HEK293 (cell line): ENCODE results near the gene KIF5A.
A peak's percentile ranks its signal among the peaks of the same experiment; 100 is the strongest.

Source experiments
- BCL11B ChIP-seq: fragments of 450-650 bp; formaldehyde crosslinking; IDR thresholded peaks from 2 replicates; pipeline ENCODE4 v1.5.1; 2016; ENCODE audit warnings: low read depth, missing biosample characterization, missing genetic modification characterization
- FEZF1 ChIP-seq: fragments of 450-650 bp; formaldehyde crosslinking; IDR thresholded peaks from 2 replicates; pipeline ENCODE4 v1.5.1; 2016; ENCODE audit warnings: missing biosample characterization, missing genetic modification characterization
- IKZF3 ChIP-seq: fragments of 450-650 bp; IDR thresholded peaks from 2 replicates; pipeline ENCODE4 v1.5.0; 2018; ENCODE audit warnings: missing biosample characterization, mild to moderate bottlenecking, missing genetic modification characterization, moderate library complexity
- KLF16 ChIP-seq: fragments of 450-650 bp; formaldehyde crosslinking; IDR thresholded peaks from 2 replicates; pipeline ENCODE4 v1.5.1; 2017; ENCODE audit warnings: missing biosample characterization, missing genetic modification characterization
- MYNN ChIP-seq: fragments of 450-650 bp; formaldehyde crosslinking; IDR thresholded peaks from 2 replicates; pipeline ENCODE4 v1.5.1; 2016; ENCODE audit warnings: missing biosample characterization, missing genetic modification characterization, borderline replicate concordance
- OVOL3 ChIP-seq: fragments of 450-650 bp; formaldehyde crosslinking; IDR thresholded peaks from 2 replicates; pipeline ENCODE4 v1.5.1; 2016; ENCODE audit warnings: missing biosample characterization, missing genetic modification characterization
- PRDM1 ChIP-seq: fragments of 450-650 bp; formaldehyde crosslinking; IDR thresholded peaks from 2 replicates; pipeline ENCODE4; 2016; ENCODE audit warnings: missing biosample characterization, missing genetic modification characterization
- SALL2 ChIP-seq: fragments of 450-650 bp; formaldehyde crosslinking; IDR thresholded peaks from 2 replicates; pipeline ENCODE4 v1.5.0; 2017; ENCODE audit warnings: missing biosample characterization, mild to moderate bottlenecking, missing genetic modification characterization, borderline replicate concordance
- SCRT1 ChIP-seq: fragments of 450-650 bp; formaldehyde crosslinking; IDR thresholded peaks from 2 replicates; pipeline ENCODE4 v1.5.1; 2016; ENCODE audit warnings: missing biosample characterization, missing genetic modification characterization, borderline replicate concordance
- ZBTB20 ChIP-seq: fragments of 450-650 bp; formaldehyde crosslinking; IDR thresholded peaks from 2 replicates; pipeline ENCODE4 v1.5.1; 2016; ENCODE audit warnings: missing biosample characterization, missing genetic modification characterization
- ZBTB21 ChIP-seq: fragments of 450-650 bp; formaldehyde crosslinking; IDR thresholded peaks from 2 replicates; pipeline ENCODE4 v1.5.1; 2017; ENCODE audit warnings: missing biosample characterization, missing genetic modification characterization
- ZBTB7A ChIP-seq: fragments of 450-650 bp; formaldehyde crosslinking; IDR thresholded peaks from 2 replicates; pipeline ENCODE4 v1.5.1; 2016; ENCODE audit warnings: low read depth, missing biosample characterization, missing genetic modification characterization
- ZIC2 ChIP-seq: fragments of 450-650 bp; formaldehyde crosslinking; IDR thresholded peaks from 2 replicates; pipeline ENCODE4 v1.5.1; 2016; ENCODE audit warnings: missing biosample characterization, missing genetic modification characterization
- ZNF155 ChIP-seq: fragments of 450-650 bp; formaldehyde crosslinking; IDR thresholded peaks from 2 replicates; pipeline ENCODE4 v1.5.1; 2016; ENCODE audit warnings: missing biosample characterization, missing genetic modification characterization
- ZNF157 ChIP-seq: fragments of 450-650 bp; formaldehyde crosslinking; IDR thresholded peaks from 2 replicates; pipeline ENCODE4 v1.5.1; 2016; ENCODE audit warnings: missing biosample characterization, missing genetic modification characterization
- ZNF175 ChIP-seq: fragments of 450-650 bp; formaldehyde crosslinking; IDR thresholded peaks from 2 replicates; pipeline ENCODE4 v1.5.1; 2016; ENCODE audit warnings: missing biosample characterization, missing genetic modification characterization
- ZNF239 ChIP-seq: fragments of 450-650 bp; formaldehyde crosslinking; IDR thresholded peaks from 2 replicates; pipeline ENCODE4 v1.5.1; 2016; ENCODE audit warnings: missing biosample characterization, missing genetic modification characterization
- ZNF248 ChIP-seq: fragments of 450-650 bp; formaldehyde crosslinking; IDR thresholded peaks from 2 replicates; pipeline ENCODE4 v1.5.1; 2017; ENCODE audit warnings: missing biosample characterization, missing genetic modification characterization
- ZNF311 ChIP-seq: fragments of 450-650 bp; formaldehyde crosslinking; IDR thresholded peaks from 2 replicates; pipeline ENCODE4 v1.5.1; 2017; ENCODE audit warnings: missing biosample characterization, missing genetic modification characterization, borderline replicate concordance
- ZNF37A ChIP-seq: fragments of 450-650 bp; IDR thresholded peaks from 2 replicates; pipeline ENCODE4 v1.5.1; 2018; ENCODE audit warnings: missing biosample characterization, missing genetic modification characterization
- ZNF48 ChIP-seq: fragments of 450-650 bp; formaldehyde crosslinking; IDR thresholded peaks from 2 replicates; pipeline ENCODE4 v1.5.1; 2016; ENCODE audit warnings: missing biosample characterization, missing genetic modification characterization
- ZNF488 ChIP-seq: fragments of 450-650 bp; formaldehyde crosslinking; IDR thresholded peaks from 2 replicates; pipeline ENCODE4 v1.5.1; 2016; ENCODE audit warnings: missing biosample characterization, missing genetic modification characterization
- ZNF549 ChIP-seq: fragments of 450-650 bp; IDR thresholded peaks from 2 replicates; pipeline ENCODE4 v1.5.1; 2018; ENCODE audit warnings: missing biosample characterization, missing genetic modification characterization, mild to moderate bottlenecking, inconsistent platforms, moderate library complexity
- ZNF555 ChIP-seq: fragments of 450-650 bp; formaldehyde crosslinking; conservative IDR thresholded peaks from 2 replicates; pipeline ENCODE4 v1.5.1; 2017; ENCODE audit warnings: missing biosample characterization, mild to moderate bottlenecking, missing genetic modification characterization, inconsistent platforms
- ZNF560 ChIP-seq: fragments of 450-650 bp; formaldehyde crosslinking; IDR thresholded peaks from 2 replicates; pipeline ENCODE4 v1.5.1; 2017; ENCODE audit warnings: missing biosample characterization, missing genetic modification characterization, borderline replicate concordance
- ZNF571 ChIP-seq: fragments of 450-650 bp; formaldehyde crosslinking; IDR thresholded peaks from 2 replicates; pipeline ENCODE4 v1.5.0; 2017; ENCODE audit warnings: missing biosample characterization, missing genetic modification characterization
- ZNF600 ChIP-seq: fragments of 450-650 bp; formaldehyde crosslinking; IDR thresholded peaks from 2 replicates; pipeline ENCODE4 v1.5.1; 2016; ENCODE audit warnings: missing biosample characterization, missing genetic modification characterization
- ZNF654 ChIP-seq: fragments of 450-650 bp; formaldehyde crosslinking; IDR thresholded peaks from 2 replicates; pipeline ENCODE4 v1.5.1; 2016; ENCODE audit warnings: low read depth, missing biosample characterization, missing genetic modification characterization
- ZNF664 ChIP-seq: fragments of 450-650 bp; formaldehyde crosslinking; IDR thresholded peaks from 2 replicates; pipeline ENCODE4 v1.5.1; 2016; ENCODE audit warnings: missing biosample characterization, missing genetic modification characterization
- ZNF792 ChIP-seq: fragments of 450-650 bp; formaldehyde crosslinking; IDR thresholded peaks from 2 replicates; pipeline ENCODE4 v1.5.1; 2016; ENCODE audit warnings: missing biosample characterization, missing genetic modification characterization
- ZNF830 ChIP-seq: fragments of 450-650 bp; IDR thresholded peaks from 2 replicates; pipeline ENCODE4 v1.5.0; 2018; ENCODE audit warnings: missing biosample characterization, missing genetic modification characterization, low read depth, mild to moderate bottlenecking, moderate library complexity
- ZNF843 ChIP-seq: fragments of 450-650 bp; formaldehyde crosslinking; IDR thresholded peaks from 2 replicates; pipeline ENCODE4 v1.5.1; 2016; ENCODE audit warnings: missing biosample characterization, missing genetic modification characterization
- ZSCAN4 ChIP-seq: fragments of 450-650 bp; formaldehyde crosslinking; IDR thresholded peaks from 2 replicates; pipeline ENCODE4 v1.5.1; 2017; ENCODE audit warnings: missing biosample characterization, missing genetic modification characterization
- TF ChIP-seq, protein P1 (sequence below): fragments of 450-650 bp; formaldehyde crosslinking; IDR thresholded peaks from 2 replicates; pipeline ENCODE4 v1.5.1; 2016; ENCODE audit warnings: missing biosample characterization, missing genetic modification characterization
- TF ChIP-seq, protein P2 (sequence below): fragments of 450-650 bp; formaldehyde crosslinking; conservative IDR thresholded peaks from 2 replicates; pipeline ENCODE4 v1.5.1; 2016; ENCODE audit warnings: low read depth, missing biosample characterization, missing genetic modification characterization

KIF5A gene

GRCh38 chr12:57632958-57633840 lies 83.4 kb downstream of the KIF5A start, which contains the start of gene B4GALNT1 (continued):
- TF ChIP-seq SALL2 (tag by site-specific recombination) (no peak), ZNF549 (tag by site-specific recombination) (no peak), ZNF488 (no peak), PRDM1 (tag by site-specific recombination) (no peak), ZBTB7A (tag by site-specific recombination) (no peak), ZNF560 (tag by site-specific recombination) (no peak), ZNF555 (tag by site-specific recombination) (no peak), ZIC2 (tag by site-specific recombination) (peak; percentile 41), FEZF1 (tag by site-specific recombination) (no peak), ZNF571 (tag by site-specific recombination) (no peak), BCL11B (tag by site-specific recombination) (no peak), ZBTB21 (tag by site-specific recombination) (no peak), ZNF830 (tag by site-specific recombination) (no peak), ZNF654 (tag by site-specific recombination) (no peak), ZNF155 (no peak), ZSCAN4 (tag by site-specific recombination) (no peak), SCRT1 (no peak), ZNF600 (tag by site-specific recombination) (peak; percentile 92), MYNN (tag by site-specific recombination) (peak; percentile 24; the same call in 1 of the 2 replicates), ZNF248 (tag by site-specific recombination) (no peak), KLF16 (tag by site-specific recombination) (no peak), ZNF792 (tag by site-specific recombination) (no peak), ZNF311 (tag by site-specific recombination) (no peak), ZNF843 (tag by site-specific recombination) (no peak), ZNF157 (tag by site-specific recombination) (no peak), ZNF664 (tag by site-specific recombination) (no peak), ZNF175 (no peak), IKZF3 (tag by site-specific recombination) (peak; percentile 45; the same call in 1 of the 2 replicates), ZBTB20 (tag by site-specific recombination) (no peak; the same call in 1 of the 2 replicates), OVOL3 (tag by site-specific recombination) (no peak), ZNF48 (no peak), ZNF37A (tag by site-specific recombination) (no peak), ZNF239 (tag by site-specific recombination) (no peak)
- TF ChIP-seq, protein P1, sequence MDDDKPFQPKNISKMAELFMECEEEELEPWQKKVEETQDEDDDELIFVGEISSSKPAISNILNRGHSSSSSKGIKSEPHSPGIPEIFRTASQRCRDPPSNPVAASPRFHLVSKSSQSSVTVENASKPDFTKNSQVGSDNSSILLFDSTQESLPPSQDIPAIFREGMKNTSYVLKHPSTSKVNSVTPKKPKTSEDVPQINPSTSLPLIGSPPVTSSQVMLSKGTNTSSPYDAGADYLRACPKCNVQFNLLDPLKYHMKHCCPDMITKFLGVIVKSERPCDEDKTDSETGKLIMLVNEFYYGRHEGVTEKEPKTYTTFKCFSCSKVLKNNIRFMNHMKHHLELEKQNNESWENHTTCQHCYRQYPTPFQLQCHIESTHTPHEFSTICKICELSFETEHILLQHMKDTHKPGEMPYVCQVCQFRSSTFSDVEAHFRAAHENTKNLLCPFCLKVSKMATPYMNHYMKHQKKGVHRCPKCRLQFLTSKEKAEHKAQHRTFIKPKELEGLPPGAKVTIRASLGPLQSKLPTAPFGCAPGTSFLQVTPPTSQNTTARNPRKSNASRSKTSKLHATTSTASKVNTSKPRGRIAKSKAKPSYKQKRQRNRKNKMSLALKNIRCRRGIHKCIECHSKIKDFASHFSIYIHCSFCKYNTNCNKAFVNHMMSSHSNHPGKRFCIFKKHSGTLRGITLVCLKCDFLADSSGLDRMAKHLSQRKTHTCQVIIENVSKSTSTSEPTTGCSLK, result no peak
- TF ChIP-seq, protein P2, sequence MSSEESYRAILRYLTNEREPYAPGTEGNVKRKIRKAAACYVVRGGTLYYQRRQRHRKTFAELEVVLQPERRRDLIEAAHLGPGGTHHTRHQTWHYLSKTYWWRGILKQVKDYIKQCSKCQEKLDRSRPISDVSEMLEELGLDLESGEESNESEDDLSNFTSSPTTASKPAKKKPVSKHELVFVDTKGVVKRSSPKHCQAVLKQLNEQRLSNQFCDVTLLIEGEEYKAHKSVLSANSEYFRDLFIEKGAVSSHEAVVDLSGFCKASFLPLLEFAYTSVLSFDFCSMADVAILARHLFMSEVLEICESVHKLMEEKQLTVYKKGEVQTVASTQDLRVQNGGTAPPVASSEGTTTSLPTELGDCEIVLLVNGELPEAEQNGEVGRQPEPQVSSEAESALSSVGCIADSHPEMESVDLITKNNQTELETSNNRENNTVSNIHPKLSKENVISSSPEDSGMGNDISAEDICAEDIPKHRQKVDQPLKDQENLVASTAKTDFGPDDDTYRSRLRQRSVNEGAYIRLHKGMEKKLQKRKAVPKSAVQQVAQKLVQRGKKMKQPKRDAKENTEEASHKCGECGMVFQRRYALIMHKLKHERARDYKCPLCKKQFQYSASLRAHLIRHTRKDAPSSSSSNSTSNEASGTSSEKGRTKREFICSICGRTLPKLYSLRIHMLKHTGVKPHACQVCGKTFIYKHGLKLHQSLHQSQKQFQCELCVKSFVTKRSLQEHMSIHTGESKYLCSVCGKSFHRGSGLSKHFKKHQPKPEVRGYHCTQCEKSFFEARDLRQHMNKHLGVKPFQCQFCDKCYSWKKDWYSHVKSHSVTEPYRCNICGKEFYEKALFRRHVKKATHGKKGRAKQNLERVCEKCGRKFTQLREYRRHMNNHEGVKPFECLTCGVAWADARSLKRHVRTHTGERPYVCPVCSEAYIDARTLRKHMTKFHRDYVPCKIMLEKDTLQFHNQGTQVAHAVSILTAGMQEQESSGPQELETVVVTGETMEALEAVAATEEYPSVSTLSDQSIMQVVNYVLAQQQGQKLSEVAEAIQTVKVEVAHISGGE (tag by site-specific recombination), result no peak
